ENCODE results near the gene CATSPER4. TPM values are rescaled to one million over a fixed set of nuclear protein-coding genes. Genes with fewer than 3 reads are reported as not detected.

The CATSPER4 gene
- polyA plus RNA-seq, 1 donor from 2014 or later: not detected

DNA sequence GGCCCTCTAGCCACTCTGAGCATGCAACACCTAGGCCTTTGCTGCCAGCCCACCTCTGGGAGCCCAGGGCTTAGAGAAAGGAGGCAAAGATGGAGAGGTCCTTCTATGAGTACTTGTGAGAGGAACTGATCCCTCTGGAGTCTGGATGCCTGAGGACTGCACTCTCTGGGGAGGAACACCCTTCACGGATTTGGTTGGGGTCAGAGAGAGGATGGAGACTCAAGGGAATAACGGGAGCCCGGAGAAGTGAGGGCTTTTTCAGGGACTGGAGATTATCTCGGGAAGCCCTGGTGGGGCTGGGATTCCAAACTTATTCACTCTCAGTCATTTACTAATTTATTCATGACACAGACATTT lies 21.2 kb upstream of the CATSPER4 start:
- no peaks in the 10 kb centered on the region for H3K79me2 ChIP-seq (replicated peaks; ENCODE audit: insufficient read depth, low read length)
- no peaks in the 10 kb centered on the region for H3K9me2 ChIP-seq (ENCODE audit: insufficient read depth, low read length)
- no peaks in the 10 kb centered on the region for H3K27me3 ChIP-seq (ENCODE audit: insufficient read depth, low read depth, low read length)
- TF ChIP-seq EZH2 (IDR thresholded peaks at IDR 0.05; ENCODE audit: borderline replicate concordance, insufficient read depth, low read length, poor library complexity, severe bottlenecking) (no peak), TAF1 (IDR thresholded peaks at IDR 0.05; ENCODE audit: low read depth) (no peak)
- TF ChIP-seq, protein P1, sequence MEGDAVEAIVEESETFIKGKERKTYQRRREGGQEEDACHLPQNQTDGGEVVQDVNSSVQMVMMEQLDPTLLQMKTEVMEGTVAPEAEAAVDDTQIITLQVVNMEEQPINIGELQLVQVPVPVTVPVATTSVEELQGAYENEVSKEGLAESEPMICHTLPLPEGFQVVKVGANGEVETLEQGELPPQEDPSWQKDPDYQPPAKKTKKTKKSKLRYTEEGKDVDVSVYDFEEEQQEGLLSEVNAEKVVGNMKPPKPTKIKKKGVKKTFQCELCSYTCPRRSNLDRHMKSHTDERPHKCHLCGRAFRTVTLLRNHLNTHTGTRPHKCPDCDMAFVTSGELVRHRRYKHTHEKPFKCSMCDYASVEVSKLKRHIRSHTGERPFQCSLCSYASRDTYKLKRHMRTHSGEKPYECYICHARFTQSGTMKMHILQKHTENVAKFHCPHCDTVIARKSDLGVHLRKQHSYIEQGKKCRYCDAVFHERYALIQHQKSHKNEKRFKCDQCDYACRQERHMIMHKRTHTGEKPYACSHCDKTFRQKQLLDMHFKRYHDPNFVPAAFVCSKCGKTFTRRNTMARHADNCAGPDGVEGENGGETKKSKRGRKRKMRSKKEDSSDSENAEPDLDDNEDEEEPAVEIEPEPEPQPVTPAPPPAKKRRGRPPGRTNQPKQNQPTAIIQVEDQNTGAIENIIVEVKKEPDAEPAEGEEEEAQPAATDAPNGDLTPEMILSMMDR (IDR thresholded peaks at IDR 0.05; ENCODE audit: poor library complexity, severe bottlenecking): no peak
- TF ChIP-seq, protein P2, sequence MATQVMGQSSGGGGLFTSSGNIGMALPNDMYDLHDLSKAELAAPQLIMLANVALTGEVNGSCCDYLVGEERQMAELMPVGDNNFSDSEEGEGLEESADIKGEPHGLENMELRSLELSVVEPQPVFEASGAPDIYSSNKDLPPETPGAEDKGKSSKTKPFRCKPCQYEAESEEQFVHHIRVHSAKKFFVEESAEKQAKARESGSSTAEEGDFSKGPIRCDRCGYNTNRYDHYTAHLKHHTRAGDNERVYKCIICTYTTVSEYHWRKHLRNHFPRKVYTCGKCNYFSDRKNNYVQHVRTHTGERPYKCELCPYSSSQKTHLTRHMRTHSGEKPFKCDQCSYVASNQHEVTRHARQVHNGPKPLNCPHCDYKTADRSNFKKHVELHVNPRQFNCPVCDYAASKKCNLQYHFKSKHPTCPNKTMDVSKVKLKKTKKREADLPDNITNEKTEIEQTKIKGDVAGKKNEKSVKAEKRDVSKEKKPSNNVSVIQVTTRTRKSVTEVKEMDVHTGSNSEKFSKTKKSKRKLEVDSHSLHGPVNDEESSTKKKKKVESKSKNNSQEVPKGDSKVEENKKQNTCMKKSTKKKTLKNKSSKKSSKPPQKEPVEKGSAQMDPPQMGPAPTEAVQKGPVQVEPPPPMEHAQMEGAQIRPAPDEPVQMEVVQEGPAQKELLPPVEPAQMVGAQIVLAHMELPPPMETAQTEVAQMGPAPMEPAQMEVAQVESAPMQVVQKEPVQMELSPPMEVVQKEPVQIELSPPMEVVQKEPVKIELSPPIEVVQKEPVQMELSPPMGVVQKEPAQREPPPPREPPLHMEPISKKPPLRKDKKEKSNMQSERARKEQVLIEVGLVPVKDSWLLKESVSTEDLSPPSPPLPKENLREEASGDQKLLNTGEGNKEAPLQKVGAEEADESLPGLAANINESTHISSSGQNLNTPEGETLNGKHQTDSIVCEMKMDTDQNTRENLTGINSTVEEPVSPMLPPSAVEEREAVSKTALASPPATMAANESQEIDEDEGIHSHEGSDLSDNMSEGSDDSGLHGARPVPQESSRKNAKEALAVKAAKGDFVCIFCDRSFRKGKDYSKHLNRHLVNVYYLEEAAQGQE (IDR thresholded peaks at IDR 0.05; ENCODE audit: borderline replicate concordance): no peak
- no peak overlapping the region for H3K4me2 ChIP-seq (ENCODE audit: low read length)
- H2AFZ ChIP-seq (ENCODE audit: low read depth, low read length): no peak overlapping the region
- peak overlapping the region; percentile 85 for H3K9ac ChIP-seq (ENCODE audit: low read length)
- no peaks in the 10 kb centered on the region for H3K9me3 ChIP-seq (ENCODE audit: low read length)
- H3K4me3 ChIP-seq (ENCODE audit: low read length): peak overlapping the region; percentile 94
- peak overlapping the region; percentile 35 for H3K27ac ChIP-seq (ENCODE audit: low read length)
- no peaks in the 10 kb centered on the region for H4K20me1 ChIP-seq (ENCODE audit: insufficient read depth)
- no peaks in the 10 kb centered on the region for H3K36me3 ChIP-seq (ENCODE audit: insufficient read depth, low read length)
- H3F3A ChIP-seq (ENCODE audit: insufficient read depth, low read length, poor library complexity, severe bottlenecking): no peaks in the 10 kb centered on the region

DNA sequence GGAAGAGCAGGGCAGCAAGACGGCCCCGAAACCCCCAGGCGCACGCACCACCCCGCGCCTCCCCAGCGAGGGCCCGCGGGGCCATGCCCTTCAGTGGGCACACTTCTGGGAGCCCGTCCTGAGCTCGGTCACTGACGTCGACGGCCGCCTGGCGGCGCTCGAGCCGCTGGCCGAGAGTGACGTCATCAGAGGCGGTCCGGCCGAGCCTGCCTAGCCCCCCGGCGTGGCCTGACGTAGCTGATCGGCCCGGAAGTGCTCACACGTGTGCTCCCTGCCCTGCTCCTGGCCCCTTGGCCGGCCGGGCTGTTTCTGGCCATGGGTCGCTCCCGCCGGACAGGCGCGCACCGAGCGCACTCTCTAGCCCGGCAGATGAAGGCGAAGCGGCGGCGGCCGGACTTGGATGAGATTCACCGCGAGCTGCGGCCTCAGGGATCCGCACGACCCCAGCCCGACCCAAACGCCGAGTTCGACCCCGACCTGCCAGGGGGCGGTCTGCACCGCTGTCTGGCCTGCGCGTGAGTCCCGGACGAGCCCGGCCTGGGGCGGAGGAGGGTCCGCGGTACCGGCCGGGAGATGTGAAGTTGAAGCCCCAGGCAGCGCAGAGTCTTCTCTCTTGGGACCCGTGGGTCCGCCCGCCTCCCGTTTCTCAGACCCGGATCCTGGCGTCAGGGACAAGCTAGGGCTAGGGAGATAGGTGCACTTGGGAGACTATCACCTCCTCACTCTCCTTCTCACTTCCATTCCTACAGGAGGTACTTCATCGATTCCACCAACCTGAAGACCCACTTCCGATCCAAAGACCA lies 20.5 kb upstream of the CATSPER4 start, which contains the start of gene ZNF593:
Gene ZNF593, plus strand, starts transcription at position 240 of the 803 bp plus-strand sequence. Its CDS starts 76 bp downstream, at position 316.
- Histone ChIP-seq H3K4me3 (ENCODE audit: low read length) (peak within 1 kb of the TSS; percentile 94), H3K4me2 (ENCODE audit: low read length) (peak within 1 kb of the TSS; percentile 82), H3K27ac (ENCODE audit: low read length) (peak within 1 kb of the TSS; percentile 35), H3K27me3 (ENCODE audit: insufficient read depth, low read depth, low read length) (no peaks in the 10 kb centered on the region), H3K79me2 (replicated peaks; ENCODE audit: insufficient read depth, low read length) (no peaks in the 10 kb centered on the region), H3K36me3 (ENCODE audit: insufficient read depth, low read length) (no peaks in the 10 kb centered on the region), H2AFZ (ENCODE audit: low read depth, low read length) (peak within 1 kb of the TSS; percentile 95), H3K9ac (ENCODE audit: low read length) (peak within 1 kb of the TSS; percentile 85), H3F3A (ENCODE audit: insufficient read depth, low read length, poor library complexity, severe bottlenecking) (no peaks in the 10 kb centered on the region), H4K20me1 (ENCODE audit: insufficient read depth) (no peaks in the 10 kb centered on the region), H3K9me2 (ENCODE audit: insufficient read depth, low read length) (no peaks in the 10 kb centered on the region), H3K9me3 (ENCODE audit: low read length) (no peaks in the 10 kb centered on the region)
- TF ChIP-seq, protein P2 (IDR thresholded peaks at IDR 0.05; ENCODE audit: borderline replicate concordance): no peak
- no peak for TF ChIP-seq EZH2 (IDR thresholded peaks at IDR 0.05; ENCODE audit: borderline replicate concordance, insufficient read depth, low read length, poor library complexity, severe bottlenecking)
- peak; percentile 27 for TF ChIP-seq EP300 (conservative IDR thresholded peaks at IDR 0.05; ENCODE audit: poor library complexity, severe bottlenecking)
- peak; percentile 73 for TF ChIP-seq SMC3 (conservative IDR thresholded peaks at IDR 0.05; ENCODE audit: poor library complexity)
- TF ChIP-seq, protein P1 (IDR thresholded peaks at IDR 0.05; ENCODE audit: poor library complexity, severe bottlenecking): peak; percentile 96
- TF ChIP-seq POLR2AphosphoS5 (IDR thresholded peaks at IDR 0.05): peak; percentile 61
- peak; percentile 96 for TF ChIP-seq MXI1 (conservative IDR thresholded peaks at IDR 0.05; ENCODE audit: poor library complexity, severe bottlenecking)
- peak; percentile 56 for TF ChIP-seq RAD21 (conservative IDR thresholded peaks at IDR 0.05)
- TF ChIP-seq TAF1 (IDR thresholded peaks at IDR 0.05; ENCODE audit: low read depth): no peak

Measured in neural cell (in vitro differentiated cells).